ENCODE results near the gene IQGAP1.

DNA sequence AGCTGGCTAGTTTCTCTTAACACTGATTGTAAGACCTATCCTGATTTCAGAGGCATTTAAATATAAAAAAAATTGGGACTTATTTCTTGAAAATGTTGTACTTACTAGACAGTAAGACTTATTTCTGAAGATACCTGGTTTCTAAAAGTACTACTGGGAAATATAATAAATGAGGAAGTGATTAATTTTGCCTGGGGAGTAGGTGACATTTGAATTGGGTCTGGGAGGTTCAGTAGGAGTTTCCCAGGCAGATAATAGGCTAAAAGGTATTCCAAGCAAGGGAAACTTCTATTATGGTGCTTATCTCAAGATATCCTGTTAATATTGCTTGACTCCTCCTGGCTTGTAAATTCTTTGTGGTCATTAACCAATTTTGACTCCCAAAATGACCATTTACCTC lies 6.5 kb upstream of the IQGAP1 start:
- TF ChIP-seq, protein P1, sequence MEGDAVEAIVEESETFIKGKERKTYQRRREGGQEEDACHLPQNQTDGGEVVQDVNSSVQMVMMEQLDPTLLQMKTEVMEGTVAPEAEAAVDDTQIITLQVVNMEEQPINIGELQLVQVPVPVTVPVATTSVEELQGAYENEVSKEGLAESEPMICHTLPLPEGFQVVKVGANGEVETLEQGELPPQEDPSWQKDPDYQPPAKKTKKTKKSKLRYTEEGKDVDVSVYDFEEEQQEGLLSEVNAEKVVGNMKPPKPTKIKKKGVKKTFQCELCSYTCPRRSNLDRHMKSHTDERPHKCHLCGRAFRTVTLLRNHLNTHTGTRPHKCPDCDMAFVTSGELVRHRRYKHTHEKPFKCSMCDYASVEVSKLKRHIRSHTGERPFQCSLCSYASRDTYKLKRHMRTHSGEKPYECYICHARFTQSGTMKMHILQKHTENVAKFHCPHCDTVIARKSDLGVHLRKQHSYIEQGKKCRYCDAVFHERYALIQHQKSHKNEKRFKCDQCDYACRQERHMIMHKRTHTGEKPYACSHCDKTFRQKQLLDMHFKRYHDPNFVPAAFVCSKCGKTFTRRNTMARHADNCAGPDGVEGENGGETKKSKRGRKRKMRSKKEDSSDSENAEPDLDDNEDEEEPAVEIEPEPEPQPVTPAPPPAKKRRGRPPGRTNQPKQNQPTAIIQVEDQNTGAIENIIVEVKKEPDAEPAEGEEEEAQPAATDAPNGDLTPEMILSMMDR (IDR thresholded peaks at IDR 0.05), result no peak
- TF ChIP-seq POLR2A (IDR thresholded peaks at IDR 0.05), result no peak
